HG03442 (cell line): ENCODE measurements around the gene ELL2.

Source experiments
- ATAC-seq: cut with Tn5 transposase; IDR thresholded peaks from one replicate; pipeline ENCODE4 v1.9.1; 2021; ENCODE audit warnings: mild to moderate bottlenecking, moderate library complexity; ENCODE audit not compliant: unreplicated experiment

ELL2 gene

GRCh38 chr5:95983509-95983908 lies 21.9 kb upstream of the ELL2 start:
- no peak for ATAC-seq

- ATAC-seq = no peak
Measured at GRCh38 chr5:95983080-95983479, 21.4 kb upstream of the ELL2 start.

GRCh38 chr5:95976606-95977005 lies 15.0 kb upstream of the ELL2 start:
- ATAC-seq = no peak

- no peak for ATAC-seq
Measured at GRCh38 chr5:95975703-95976102, 14.1 kb upstream of the ELL2 start.

- ATAC-seq = peak; percentile 100
Measured at GRCh38 chr5:95973793-95974325, 12.2 kb upstream of the ELL2 start.

- no peak for ATAC-seq
Measured at GRCh38 chr5:95972196-95972595, 10.5 kb upstream of the ELL2 start.

- no peak for ATAC-seq
Measured at GRCh38 chr5:95970359-95970704, 8.7 kb upstream of the ELL2 start.

GRCh38 chr5:95969651-95970358 lies 8.2 kb upstream of the ELL2 start:
- no peak for ATAC-seq

GRCh38 chr5:95969055-95969454 lies 7.4 kb upstream of the ELL2 start:
- no peak for ATAC-seq

GRCh38 chr5:95967236-95967635 lies 5.6 kb upstream of the ELL2 start:
- no peak for ATAC-seq

- ATAC-seq = no peak
Measured at GRCh38 chr5:95966005-95966404, 4.4 kb upstream of the ELL2 start.

GRCh38 chr5:95963650-95964410 lies 2.2 kb upstream of the ELL2 start:
- ATAC-seq = no peak

- no peak for ATAC-seq
Measured at GRCh38 chr5:95962785-95963184, 1.1 kb upstream of the ELL2 start.

GRCh38 chr5:95962475-95962773 lies 773 bp upstream of the ELL2 start:
- ATAC-seq = no peak

- peak; percentile 48 for ATAC-seq
Measured at GRCh38 chr5:95960667-95961616, 709 bp downstream of the ELL2 start.

- no peak for ATAC-seq
Measured at GRCh38 chr5:95959888-95960666, 1.6 kb downstream of the ELL2 start.

GRCh38 chr5:95959051-95959887 lies 2.4 kb downstream of the ELL2 start:
- no peak for ATAC-seq

GRCh38 chr5:95958310-95959014 lies 3.2 kb downstream of the ELL2 start:
- no peak for ATAC-seq

- no peak for ATAC-seq
Measured at GRCh38 chr5:95957561-95958203, 4.0 kb downstream of the ELL2 start.
